Gastroesophageal sphincter (tissue), 4 donors: ENCODE measurements around the gene LTA. TPM values are rescaled to one million over a fixed set of nuclear protein-coding genes. Genes with fewer than 3 reads are reported as not detected.

Experiments used
- ATAC-seq: fragments of 150-250 bp; one replicate; pipeline ENCODE4 v1.9.1; 2016; ENCODE audit warnings: mild to moderate bottlenecking, moderate library complexity
- H3K27ac ChIP-seq, 4 donors: fragments of 200-600 bp; sonication (generic) in 3 of 4; 1 replicate in 3 of 4; 2 replicates in 1 of 4; pipeline ENCODE4 v1.5.1; 2016 to 2019
- H3K27me3 ChIP-seq: fragments of 200-600 bp; sonication (generic); one replicate; pipeline ENCODE4 v1.5.1; 2019
- H3K36me3 ChIP-seq, 2 donors: fragments of 200-600 bp; sonication (generic); one replicate each; pipeline ENCODE4 v1.5.1; 2019; ENCODE audit warnings: control low read depth in 1 of 2
- H3K4me1 ChIP-seq, 3 donors: fragments of 200-600 bp; sonication (generic); 1 replicate in 2 of 3; 2 replicates in 1 of 3; pipeline ENCODE4 v1.5.1; 2016 to 2019; ENCODE audit warnings: control low read depth in 2 of 3
- H3K4me3 ChIP-seq, 2 donors: fragments of 200-600 bp; sonication (generic); one replicate each; pipeline ENCODE4 v1.5.1; 2019; ENCODE audit warnings: mild to moderate bottlenecking in 1 of 2, moderate library complexity in 1 of 2
- H3K9me3 ChIP-seq, 3 donors: fragments of 200-600 bp; sonication (generic); one replicate each; pipeline ENCODE4 v1.5.1; 2017 to 2019; ENCODE audit warnings: control low read depth in 2 of 3
- CTCF ChIP-seq, 4 experiments: fragments of 200-600 bp in 2 of 4; fragments of 450-650 bp in 2 of 4; sonication (generic) in 1 of 4; IDR thresholded peaks; one replicate each; pipeline ENCODE4 v1.5.1; 2017 to 2019; ENCODE audit warnings: antibody characterized with exemption in 4 of 4, mild to moderate bottlenecking in 2 of 4, moderate library complexity in 2 of 4
- EP300 ChIP-seq: sonication (generic); formaldehyde crosslinking; IDR thresholded peaks from one replicate; pipeline ENCODE4 v1.6.1; 2017; ENCODE audit warnings: antibody characterized with exemption, mild to moderate bottlenecking
- POLR2A ChIP-seq, 2 donors: fragments of 450-650 bp; IDR thresholded peaks; one replicate each; pipeline ENCODE4 v1.6.1; 2017; ENCODE audit warnings: antibody characterized with exemption in 2 of 2, mild to moderate bottlenecking in 2 of 2, moderate library complexity in 1 of 2
- POLR2AphosphoS5 ChIP-seq: sonication (generic); formaldehyde crosslinking; IDR thresholded peaks from one replicate; pipeline ENCODE4 v1.6.1; 2017; ENCODE audit warnings: antibody characterized with exemption
- WGBS, 2 donors: methylation state at CpG; one replicate each; pipeline ENCODE4 v1.1.5; 2018; ENCODE audit warnings: low coverage in 1 of 2; 5-methylcytosine and 5-hydroxymethylcytosine counted together
- total RNA-seq, 4 donors: library from RNA; depleted of rRNA; stranded (reverse); fragments of >200 nt; gene quantifications; one replicate each; pipeline ENCODE4 v1.1.0, GENCODE V29; 2016

The LTA gene
- total RNA-seq, 4 donors from 2014 or later = not detected

GRCh38 chr6:31574106-31575061 is 2.3 kb downstream of the LTA start:
- H3K4me1 ChIP-seq = no peaks in the 10 kb centered on the region
- no peak for ATAC-seq
- WGBS, 2 donors = 68 to 76% methylated on average over 6 to 10 of the region's 14 CpGs
- H3K36me3 ChIP-seq = no peaks in the 10 kb centered on the region
- no peaks in the 10 kb centered on the region for H3K9me3 ChIP-seq
- no peak overlapping the region for H3K4me3 ChIP-seq
- no peak for TF ChIP-seq EP300
- TF ChIP-seq POLR2AphosphoS5 = no peak
- no peak for TF ChIP-seq CTCF (IDR thresholded peaks at IDR 0.05)
- TF ChIP-seq POLR2A (IDR thresholded peaks at IDR 0.05) = no peak
- H3K27ac ChIP-seq = peak overlapping the region in 1 of 4 donors; percentile 71
- peaks cover 20% of the 10 kb centered on the region for H3K27me3 ChIP-seq

- H3K36me3 ChIP-seq = no peaks in the 10 kb centered on the region
- H3K4me1 ChIP-seq = peaks cover 0 to 3% (median 0%) of the 10 kb centered on the region in 3 donors
- TF ChIP-seq POLR2A (IDR thresholded peaks at IDR 0.05) (peak; percentile 19 to 34), POLR2AphosphoS5 (peak; percentile 22), CTCF (IDR thresholded peaks at IDR 0.05) (no peak)
- peaks cover 15% of the 10 kb centered on the region for H3K27me3 ChIP-seq
- H3K4me3 ChIP-seq = peak within 1 kb of the TSS; percentile 21 to 38
- WGBS, 2 donors = 40 to 67% methylated on average over 1 to 9 of the region's 19 CpGs
- no peaks in the 10 kb centered on the region for H3K9me3 ChIP-seq
- peak within 1 kb of the TSS; percentile 24 to 71 (median 54) for H3K27ac ChIP-seq
- ATAC-seq = peak; percentile 49
Observed at GRCh38 chr6:31575335-31575901, 3.3 kb downstream of the LTA start, which contains the start of gene TNF. Gene TNF (plus strand): TSS chr6:31575565. CDS start chr6:31575742, 177 bp downstream.

- Histone ChIP-seq H3K4me3 (peak overlapping the region in 1 of 2 donors; percentile 38), H3K27me3 (peaks cover 15% of the 10 kb centered on the region), H3K4me1 (peaks cover 0 to 8% (median 0%) of the 10 kb centered on the region in 3 donors), H3K27ac (peak overlapping the region in 3 of 4 donors; percentile 54 to 71 (median 54)), H3K9me3 (no peaks in the 10 kb centered on the region), H3K36me3 (no peaks in the 10 kb centered on the region)
- no peak for ATAC-seq
- TF ChIP-seq CTCF (IDR thresholded peaks at IDR 0.05) (no peak), POLR2AphosphoS5 (no peak), POLR2A (IDR thresholded peaks at IDR 0.05) (no peak), EP300 (no peak)
- WGBS, 2 donors = 52 to 75% methylated on average over 5 to 6 of the region's 8 CpGs
Observed at GRCh38 chr6:31575952-31576685, 4.0 kb downstream of the LTA start.

GRCh38 chr6:31576897-31577578 is 4.9 kb downstream of the LTA start:
- 78 to 90% methylated on average over 4 to 6 of the region's 19 CpGs for WGBS, 2 donors
- TF ChIP-seq POLR2AphosphoS5 (no peak), CTCF (IDR thresholded peaks at IDR 0.05) (no peak), POLR2A (IDR thresholded peaks at IDR 0.05) (no peak), EP300 (no peak)
- Histone ChIP-seq H3K4me3 (no peak overlapping the region), H3K4me1 (peaks cover 0 to 17% (median 5%) of the 10 kb centered on the region in 3 donors), H3K27ac (no peak overlapping the region), H3K9me3 (no peaks in the 10 kb centered on the region), H3K36me3 (no peaks in the 10 kb centered on the region), H3K27me3 (peaks cover 10% of the 10 kb centered on the region)
- no peak for ATAC-seq
